Measurements from ENCODE around the gene MAGEA4.

Gene MAGEA4, protein sequence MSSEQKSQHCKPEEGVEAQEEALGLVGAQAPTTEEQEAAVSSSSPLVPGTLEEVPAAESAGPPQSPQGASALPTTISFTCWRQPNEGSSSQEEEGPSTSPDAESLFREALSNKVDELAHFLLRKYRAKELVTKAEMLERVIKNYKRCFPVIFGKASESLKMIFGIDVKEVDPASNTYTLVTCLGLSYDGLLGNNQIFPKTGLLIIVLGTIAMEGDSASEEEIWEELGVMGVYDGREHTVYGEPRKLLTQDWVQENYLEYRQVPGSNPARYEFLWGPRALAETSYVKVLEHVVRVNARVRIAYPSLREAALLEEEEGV

DNA sequence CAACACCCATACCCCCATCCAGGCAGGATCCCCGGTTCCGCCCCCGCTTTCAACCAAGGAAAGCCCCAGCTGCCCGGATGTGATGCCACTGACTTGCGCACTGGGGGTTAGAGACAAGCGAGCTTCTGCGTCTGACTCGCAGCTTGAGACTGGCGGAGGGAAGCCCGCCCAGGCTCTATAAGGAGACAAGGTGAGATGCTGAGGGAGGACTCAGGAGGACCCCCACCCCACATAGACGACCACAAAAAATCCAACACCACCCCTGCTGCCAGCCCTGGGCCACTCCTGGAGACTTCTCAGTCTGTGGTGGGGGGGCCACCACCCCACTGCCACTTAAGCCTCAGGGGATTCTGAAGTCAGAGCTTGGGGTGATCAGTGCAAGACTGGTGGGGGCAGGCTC is at the start of gene MAGEA4:
TSS of gene MAGEA4 (plus strand) at position 110 of the 400 bp plus-strand sequence. CDS start 10,776 bp downstream, outside the sequence.
- H3K4me3 ChIP-seq (ENCODE audit: low read depth, low read length) = no peak within 1 kb of the TSS
- TF ChIP-seq, protein P1, sequence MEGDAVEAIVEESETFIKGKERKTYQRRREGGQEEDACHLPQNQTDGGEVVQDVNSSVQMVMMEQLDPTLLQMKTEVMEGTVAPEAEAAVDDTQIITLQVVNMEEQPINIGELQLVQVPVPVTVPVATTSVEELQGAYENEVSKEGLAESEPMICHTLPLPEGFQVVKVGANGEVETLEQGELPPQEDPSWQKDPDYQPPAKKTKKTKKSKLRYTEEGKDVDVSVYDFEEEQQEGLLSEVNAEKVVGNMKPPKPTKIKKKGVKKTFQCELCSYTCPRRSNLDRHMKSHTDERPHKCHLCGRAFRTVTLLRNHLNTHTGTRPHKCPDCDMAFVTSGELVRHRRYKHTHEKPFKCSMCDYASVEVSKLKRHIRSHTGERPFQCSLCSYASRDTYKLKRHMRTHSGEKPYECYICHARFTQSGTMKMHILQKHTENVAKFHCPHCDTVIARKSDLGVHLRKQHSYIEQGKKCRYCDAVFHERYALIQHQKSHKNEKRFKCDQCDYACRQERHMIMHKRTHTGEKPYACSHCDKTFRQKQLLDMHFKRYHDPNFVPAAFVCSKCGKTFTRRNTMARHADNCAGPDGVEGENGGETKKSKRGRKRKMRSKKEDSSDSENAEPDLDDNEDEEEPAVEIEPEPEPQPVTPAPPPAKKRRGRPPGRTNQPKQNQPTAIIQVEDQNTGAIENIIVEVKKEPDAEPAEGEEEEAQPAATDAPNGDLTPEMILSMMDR (IDR thresholded peaks at IDR 0.05; ENCODE audit: low read depth, low read length) = no peak
- in situ Hi-C loops (cut with HindIII; ENCODE audit: low sequenced_read_pairs) = no loop called here
- DNase-seq (ENCODE audit: low read depth, low spot score) = no peak

DNA sequence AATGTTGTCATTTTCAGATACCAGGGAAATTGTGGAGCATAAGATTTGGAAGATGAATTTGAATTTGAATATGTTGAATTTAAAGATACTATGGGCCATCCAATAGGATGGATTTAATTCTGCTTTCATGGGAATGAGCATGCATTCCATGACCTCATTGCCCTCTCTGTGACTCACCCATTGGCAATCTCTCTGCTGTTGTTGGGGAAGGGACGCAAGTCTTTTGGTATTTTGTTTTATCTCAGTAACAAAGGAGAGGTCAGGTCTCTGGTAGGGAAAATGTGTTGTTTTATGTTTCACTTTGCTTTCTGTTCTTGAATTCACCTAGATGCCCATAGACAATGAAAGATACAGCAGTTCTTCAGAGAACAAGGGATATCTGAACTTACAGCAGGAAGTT is 42.1 kb upstream of the MAGEA4 start:
- no peak overlapping the region for H3K4me3 ChIP-seq (ENCODE audit: low read depth, low read length)
- peak; percentile 84 for DNase-seq (ENCODE audit: low read depth, low spot score)
- TF ChIP-seq, protein P1 (IDR thresholded peaks at IDR 0.05; ENCODE audit: low read depth, low read length) = no peak
- in situ Hi-C loops (cut with HindIII; ENCODE audit: low sequenced_read_pairs) = no loop called here

DNA sequence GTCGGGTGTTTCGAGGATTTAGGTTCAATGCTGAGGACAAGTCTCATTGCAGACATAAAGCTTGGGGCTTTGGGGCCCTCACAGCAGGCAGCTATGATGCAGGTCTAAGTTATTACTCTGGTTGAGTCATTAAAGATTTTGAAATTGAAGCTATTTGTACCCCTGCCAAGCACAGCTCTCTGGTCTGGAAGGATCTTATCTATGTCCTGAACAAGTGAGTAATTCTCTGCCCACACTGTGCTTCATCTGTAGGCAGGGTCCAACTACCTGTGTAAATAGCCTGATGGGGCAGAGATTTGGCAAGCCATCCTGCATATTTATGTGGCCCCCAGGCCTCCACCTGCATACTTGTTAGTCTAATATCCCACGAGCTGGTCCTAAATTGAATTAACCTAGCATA is 41.4 kb upstream of the MAGEA4 start:
- in situ Hi-C loops (cut with HindIII; ENCODE audit: low sequenced_read_pairs) = no loop called here
- H3K4me3 ChIP-seq (ENCODE audit: low read depth, low read length) = no peak overlapping the region
- TF ChIP-seq, protein P1 (IDR thresholded peaks at IDR 0.05; ENCODE audit: low read depth, low read length) = no peak
- peak; percentile 91 for DNase-seq (ENCODE audit: low read depth, low spot score)

DNA sequence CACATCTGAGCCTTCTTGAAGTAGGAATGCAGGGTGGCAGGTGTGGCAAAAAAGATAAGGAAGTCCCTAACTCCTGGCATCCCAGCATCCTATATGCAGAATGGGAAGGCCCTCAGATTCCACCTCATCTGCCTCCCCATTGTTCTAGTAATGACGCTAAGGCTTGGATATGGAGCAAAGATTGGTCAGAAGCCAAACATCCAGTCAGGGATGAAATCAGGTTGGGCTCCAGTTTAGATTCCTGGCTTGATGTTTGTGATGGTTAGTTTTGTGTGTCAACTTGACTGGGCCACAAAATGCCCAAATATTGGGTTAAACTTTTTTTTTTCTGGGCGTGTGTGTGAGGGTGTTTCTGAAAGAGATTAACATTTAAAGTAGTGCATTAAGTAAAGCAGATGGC is 39.6 kb upstream of the MAGEA4 start:
- no peak for DNase-seq (ENCODE audit: low read depth, low spot score)
- in situ Hi-C loops (cut with HindIII; ENCODE audit: low sequenced_read_pairs) = no loop called here

GRCh38 chrX:151875270-151876026 is 37.2 kb upstream of the MAGEA4 start:
- TF ChIP-seq, protein P1 (IDR thresholded peaks at IDR 0.05; ENCODE audit: low read depth, low read length) = no peak
- H3K4me3 ChIP-seq (ENCODE audit: low read depth, low read length) = no peak overlapping the region
- DNase-seq (ENCODE audit: low read depth, low spot score) = no peak
- in situ Hi-C loops (cut with HindIII; ENCODE audit: low sequenced_read_pairs) = no loop called here

More for the DNA sequence above, 39.6 kb upstream of the MAGEA4 start:
- TF ChIP-seq, protein P1 (IDR thresholded peaks at IDR 0.05; ENCODE audit: low read depth, low read length) = no peak
- H3K4me3 ChIP-seq (ENCODE audit: low read depth, low read length) = no peak overlapping the region

DNA sequence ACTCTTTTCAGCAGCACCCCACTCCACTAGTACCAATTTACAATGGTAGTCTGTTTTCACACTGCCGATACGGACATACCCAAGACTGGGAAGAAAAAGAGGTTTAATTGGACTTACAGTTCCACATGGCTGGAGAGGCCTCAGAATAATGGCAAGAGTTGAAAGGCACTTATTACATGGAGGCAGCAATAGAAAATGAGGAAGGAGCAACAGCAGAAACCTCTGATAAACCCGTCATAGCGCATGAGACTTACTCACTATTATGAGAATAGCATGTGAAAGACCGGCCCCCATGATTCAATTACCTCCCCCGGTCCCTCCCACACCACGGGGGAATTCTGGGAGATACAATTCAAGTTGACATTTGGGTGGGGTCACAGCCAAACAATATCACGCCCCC is 34.1 kb upstream of the MAGEA4 start:
- no peak for DNase-seq (ENCODE audit: low read depth, low spot score)
- in situ Hi-C loops (cut with HindIII; ENCODE audit: low sequenced_read_pairs) = no loop called here
- no peak overlapping the region for H3K4me3 ChIP-seq (ENCODE audit: low read depth, low read length)
- TF ChIP-seq, protein P1 (IDR thresholded peaks at IDR 0.05; ENCODE audit: low read depth, low read length) = no peak
